GM15510 (cell line): ENCODE data around the gene MRPL11.

Experiments used
- POLR2A ChIP-seq: IDR thresholded peaks from 3 replicates; pipeline ENCODE4 v1.6.1; 2011; ENCODE audit warnings: borderline replicate concordance; ENCODE audit not compliant: insufficient read length; ENCODE audit errors: extremely low read depth

Gene MRPL11

GRCh38 chr11:66438504-66439466 lies at the start of gene MRPL11:
TSS of gene MRPL11 (minus strand) at chr11:66438848. CDS start at chr11:66438754, 94 bp downstream.
- TF ChIP-seq POLR2A = peak; percentile 65

GRCh38 chr11:66484806-66485380 lies 46.2 kb upstream of the MRPL11 start:
- TF ChIP-seq POLR2A = no peak

- peak; percentile 91 for TF ChIP-seq POLR2A
Measured at GRCh38 chr11:66480117-66480938, 41.7 kb upstream of the MRPL11 start, which contains the start of gene DPP3. TSS of gene DPP3 (plus strand) at chr11:66480434. CDS start at chr11:66482201, 1,767 bp downstream.

GRCh38 chr11:66479394-66480116 lies 40.9 kb upstream of the MRPL11 start:
- TF ChIP-seq POLR2A = no peak

GRCh38 chr11:66478729-66479393 lies 40.2 kb upstream of the MRPL11 start:
- TF ChIP-seq POLR2A = no peak

- TF ChIP-seq POLR2A = no peak
Measured at GRCh38 chr11:66477263-66478201, 38.9 kb upstream of the MRPL11 start.

- no peak for TF ChIP-seq POLR2A
Measured at GRCh38 chr11:66476841-66477251, 38.2 kb upstream of the MRPL11 start.

- TF ChIP-seq POLR2A = no peak
Measured at GRCh38 chr11:66476173-66476840, 37.7 kb upstream of the MRPL11 start.

GRCh38 chr11:66475349-66476172 lies 36.9 kb upstream of the MRPL11 start:
- no peak for TF ChIP-seq POLR2A

- no peak for TF ChIP-seq POLR2A
Measured at GRCh38 chr11:66473608-66474515, 35.2 kb upstream of the MRPL11 start.

- no peak for TF ChIP-seq POLR2A
Measured at GRCh38 chr11:66473167-66473566, 34.5 kb upstream of the MRPL11 start.

- TF ChIP-seq POLR2A = no peak
Measured at GRCh38 chr11:66472054-66472453, 33.4 kb upstream of the MRPL11 start.
